ENCODE data around the gene CCDC182.
A peak's percentile ranks its signal among the peaks of the same experiment; 100 is the strongest.

The CCDC182 gene

GRCh38 chr17:57745242-57745641 lies at the start of gene CCDC182:
Gene CCDC182, minus strand, starts transcription at chr17:57745299. Its CDS starts 27 bp downstream, at chr17:57745272.
- DNase-seq, result no peak

GRCh38 chr17:57794841-57795240 lies 49.7 kb upstream of the CCDC182 start:
- no peak for DNase-seq

- no peak for DNase-seq
These were observed 43.6 kb upstream of the CCDC182 start for GRCh38 chr17:57788725-57789124.

- DNase-seq, result no peak
These were observed 39.9 kb upstream of the CCDC182 start for GRCh38 chr17:57785022-57785421.

- DNase-seq, result no peak
These were observed 39.3 kb upstream of the CCDC182 start for GRCh38 chr17:57784226-57784895.

GRCh38 chr17:57783338-57783742 lies 38.2 kb upstream of the CCDC182 start:
- peak; percentile 96 for DNase-seq

GRCh38 chr17:57782647-57783337 lies 37.7 kb upstream of the CCDC182 start:
- DNase-seq, result peak; percentile 79

GRCh38 chr17:57782062-57782490 lies 37.0 kb upstream of the CCDC182 start:
- DNase-seq, result peak; percentile 72

GRCh38 chr17:57781386-57782061 lies 36.4 kb upstream of the CCDC182 start:
- DNase-seq, result peak; percentile 71

GRCh38 chr17:57779706-57780105 lies 34.6 kb upstream of the CCDC182 start:
- DNase-seq, result no peak

- no peak for DNase-seq
These were observed 33.2 kb upstream of the CCDC182 start for GRCh38 chr17:57778306-57778705.

GRCh38 chr17:57776366-57776765 lies 31.3 kb upstream of the CCDC182 start:
- no peak for DNase-seq

GRCh38 chr17:57774872-57775271 lies 29.8 kb upstream of the CCDC182 start:
- DNase-seq, result no peak

- no peak for DNase-seq
These were observed 28.5 kb upstream of the CCDC182 start for GRCh38 chr17:57773557-57773956.

- no peak for DNase-seq
These were observed 27.7 kb upstream of the CCDC182 start for GRCh38 chr17:57772774-57773173.

GRCh38 chr17:57767561-57767960 lies 22.5 kb upstream of the CCDC182 start:
- no peak for DNase-seq

- DNase-seq, result no peak
These were observed 21.3 kb upstream of the CCDC182 start for GRCh38 chr17:57766318-57766943.

GRCh38 chr17:57762452-57763395 lies 17.6 kb upstream of the CCDC182 start:
- peak; percentile 90 for DNase-seq

- no peak for DNase-seq
These were observed 16.8 kb upstream of the CCDC182 start for GRCh38 chr17:57761887-57762286.

- no peak for DNase-seq
These were observed 14.9 kb upstream of the CCDC182 start for GRCh38 chr17:57760046-57760445.

GRCh38 chr17:57758654-57759053 lies 13.6 kb upstream of the CCDC182 start:
- no peak for DNase-seq

GRCh38 chr17:57757735-57758134 lies 12.6 kb upstream of the CCDC182 start:
- no peak for DNase-seq

Measured in eye (tissue), 1 donor.